ENCODE results near the gene NPIPB2.
"Not testable (repeated sequence)": the region's sequence is repeated elsewhere in the genome, so short reads cannot be mapped to it uniquely, and the experiment has no call there.

Gene NPIPB2

GRCh38 chr16:11957591-11958395, 15.9 kb upstream of the NPIPB2 start:
- DNase-seq: no peak

GRCh38 chr16:11956558-11956957, 14.7 kb upstream of the NPIPB2 start:
- no peak for DNase-seq

- no peak for DNase-seq
Measured at GRCh38 chr16:11955713-11956123, 13.9 kb upstream of the NPIPB2 start.

GRCh38 chr16:11953576-11953975, 11.7 kb upstream of the NPIPB2 start:
- DNase-seq: not testable (repeated sequence)

- DNase-seq: no peak
Measured at GRCh38 chr16:11950388-11950787, 8.5 kb upstream of the NPIPB2 start.

- peak; percentile 70 for DNase-seq
Measured at GRCh38 chr16:11949527-11949926, 7.7 kb upstream of the NPIPB2 start.

- no peak for DNase-seq
Measured at GRCh38 chr16:11948819-11949218, 7.0 kb upstream of the NPIPB2 start.

GRCh38 chr16:11946433-11946832, 4.6 kb upstream of the NPIPB2 start:
- no peak for DNase-seq

- DNase-seq: peak; percentile 56
Measured at GRCh38 chr16:11927350-11927749, 14.5 kb downstream of the NPIPB2 start.

GRCh38 chr16:11924046-11924445, 17.8 kb downstream of the NPIPB2 start:
- DNase-seq: not testable (repeated sequence)

GRCh38 chr16:11916524-11917285, 25.1 kb downstream of the NPIPB2 start:
- no peak for DNase-seq

- peak; percentile 98 for DNase-seq
Measured at GRCh38 chr16:11915644-11916523, 26.0 kb downstream of the NPIPB2 start, which contains the start of gene GSPT1. Gene GSPT1, minus strand, starts transcription at chr16:11915956. Its CDS starts 236 bp downstream, at chr16:11915720.

GRCh38 chr16:11915114-11915643, 26.7 kb downstream of the NPIPB2 start:
- DNase-seq: peak; percentile 30

- DNase-seq: peak; percentile 72
Measured at GRCh38 chr16:11914210-11915113, 27.4 kb downstream of the NPIPB2 start.

GRCh38 chr16:11913425-11914079, 28.3 kb downstream of the NPIPB2 start:
- DNase-seq: peak; percentile 10

- no peak for DNase-seq
Measured at GRCh38 chr16:11909653-11910545, 31.9 kb downstream of the NPIPB2 start.

- DNase-seq: no peak
Measured at GRCh38 chr16:11907160-11907970, 34.5 kb downstream of the NPIPB2 start.

- no peak for DNase-seq
Measured at GRCh38 chr16:11903906-11904305, 37.9 kb downstream of the NPIPB2 start.

- DNase-seq: no peak
Measured at GRCh38 chr16:11901091-11901490, 40.8 kb downstream of the NPIPB2 start.
